Heart left ventricle (tissue), 13 donors: ENCODE results near the gene TMPO.

Source experiments
- POLR2A ChIP-seq, 2 donors: fragments of 450-650 bp; IDR thresholded peaks; one replicate each; pipeline ENCODE4 v1.6.1; 2017; ENCODE audit warnings: antibody characterized with exemption in 2 of 2, mild to moderate bottlenecking in 2 of 2, moderate library complexity in 2 of 2
- TF ChIP-seq, protein P1 (sequence below), 12 donors: fragments of 200-600 bp; sonication (generic) in 4 of 12; IDR thresholded peaks; one replicate each; pipeline versions ENCODE4 v1.5.0 to v1.8.0; 2018 to 2022; ENCODE audit warnings: antibody characterized with exemption in 12 of 12, mild to moderate bottlenecking in 5 of 12
- donor health status: ischemic (EF 13 %, LVEDD 7.1; RV severe dilation, severe dysfunction).
- donor health status: DM: no; HTN: yes; CAD: no.
- donor health status: DM: no; HTN: no; CAD: no.
- donor health status: ischemic (EF 25% LVEDD 6.9; RV normal size, moderate dysfunction).
- donor health status: ischemic (EF 25% LVEDD 5.7; RV mildly dilated, moderate dysfunction).
- donor health status: ischemic (EF 35%, LVEDD 5.7; RV mildly dilated, moderate dysfunction).
- donor health status: nonischemic (EF 11% LVEDD 7.7; RV severe dilation, severe dysfunction).
- donor health status: DM: yes; HTN: yes; CAD: no.
- donor health status: PGD.
- donor health status: ischemic (EF 29% LVEDD 5.4; RV normal size, mild dysfunction).
- donor health status: nonischemic (EF 23%, LVEDD 6.1; RV moderate dilation, normal function).

DNA sequence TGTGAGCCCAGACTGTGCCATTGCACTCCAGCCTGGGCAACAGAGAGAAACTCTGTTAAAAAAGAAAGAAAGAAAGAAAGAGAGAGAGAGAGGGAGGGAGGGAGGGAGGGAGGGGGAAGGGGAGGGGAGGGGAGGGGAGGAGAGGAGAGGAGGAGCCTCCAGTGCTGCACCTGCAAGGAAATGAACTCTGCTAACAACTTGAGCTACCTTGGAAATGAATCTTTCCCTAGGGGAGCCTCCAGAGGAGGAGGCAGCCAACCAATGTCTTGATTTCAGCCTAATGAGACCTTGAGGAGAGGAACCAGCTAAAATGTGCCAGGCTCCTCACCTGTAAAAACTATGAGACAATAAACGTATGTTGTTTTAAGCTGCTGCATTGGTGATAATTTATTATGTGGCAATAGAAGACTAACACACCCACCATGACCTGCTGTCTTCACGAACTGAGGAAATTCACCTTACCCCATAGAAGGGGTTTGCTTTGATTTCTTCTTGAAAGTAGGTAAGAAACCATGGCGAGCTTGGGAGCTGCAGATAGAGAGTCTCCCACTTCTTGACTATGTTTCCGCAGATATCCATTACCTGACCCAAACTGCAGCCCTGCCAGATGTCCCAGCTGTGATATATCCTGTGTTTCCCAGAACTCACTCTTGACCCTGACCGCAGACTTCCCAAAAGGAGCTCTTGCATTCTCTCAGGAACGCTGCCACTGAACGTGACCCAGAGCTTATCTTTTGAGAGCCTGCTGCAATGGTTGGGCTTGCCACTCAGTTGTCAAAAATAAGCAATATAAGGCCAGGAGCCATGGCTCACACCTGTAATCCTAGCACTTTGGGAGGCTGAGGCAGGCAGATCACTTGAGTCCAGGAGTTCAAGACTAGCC, 31.5 kb upstream of the TMPO start:
- TF ChIP-seq, protein P1, sequence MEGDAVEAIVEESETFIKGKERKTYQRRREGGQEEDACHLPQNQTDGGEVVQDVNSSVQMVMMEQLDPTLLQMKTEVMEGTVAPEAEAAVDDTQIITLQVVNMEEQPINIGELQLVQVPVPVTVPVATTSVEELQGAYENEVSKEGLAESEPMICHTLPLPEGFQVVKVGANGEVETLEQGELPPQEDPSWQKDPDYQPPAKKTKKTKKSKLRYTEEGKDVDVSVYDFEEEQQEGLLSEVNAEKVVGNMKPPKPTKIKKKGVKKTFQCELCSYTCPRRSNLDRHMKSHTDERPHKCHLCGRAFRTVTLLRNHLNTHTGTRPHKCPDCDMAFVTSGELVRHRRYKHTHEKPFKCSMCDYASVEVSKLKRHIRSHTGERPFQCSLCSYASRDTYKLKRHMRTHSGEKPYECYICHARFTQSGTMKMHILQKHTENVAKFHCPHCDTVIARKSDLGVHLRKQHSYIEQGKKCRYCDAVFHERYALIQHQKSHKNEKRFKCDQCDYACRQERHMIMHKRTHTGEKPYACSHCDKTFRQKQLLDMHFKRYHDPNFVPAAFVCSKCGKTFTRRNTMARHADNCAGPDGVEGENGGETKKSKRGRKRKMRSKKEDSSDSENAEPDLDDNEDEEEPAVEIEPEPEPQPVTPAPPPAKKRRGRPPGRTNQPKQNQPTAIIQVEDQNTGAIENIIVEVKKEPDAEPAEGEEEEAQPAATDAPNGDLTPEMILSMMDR (IDR thresholded peaks at IDR 0.05) = no peak
- no peak for TF ChIP-seq POLR2A (IDR thresholded peaks at IDR 0.05)
